ENCODE results near the gene CCDC15.
"Not testable (repeated sequence)": the region's sequence is repeated elsewhere in the genome, so short reads cannot be mapped to it uniquely, and the experiment has no call there.

Gene CCDC15

GRCh38 chr11:124951341-124951740, 2.7 kb upstream of the CCDC15 start:
- TF ChIP-seq CTCF (IDR thresholded peaks at IDR 0.05), result no peak
- Histone ChIP-seq H3K9me3 (no peaks in the 10 kb centered on the region), H3K27ac (no peak overlapping the region), H3K36me3 (no peaks in the 10 kb centered on the region), H3K4me1 (ENCODE audit: control insufficient read depth in 1 of 2, insufficient read depth in 1 of 2, low read depth in 1 of 2, low read length in 1 of 2) (peaks cover 13% of the 10 kb centered on the region in 2 experiments), H3K27me3 (peaks cover 34% of the 10 kb centered on the region), H3K4me3 (ENCODE audit: low read depth in 1 of 2, low read length in 1 of 2) (no peak overlapping the region)

DNA sequence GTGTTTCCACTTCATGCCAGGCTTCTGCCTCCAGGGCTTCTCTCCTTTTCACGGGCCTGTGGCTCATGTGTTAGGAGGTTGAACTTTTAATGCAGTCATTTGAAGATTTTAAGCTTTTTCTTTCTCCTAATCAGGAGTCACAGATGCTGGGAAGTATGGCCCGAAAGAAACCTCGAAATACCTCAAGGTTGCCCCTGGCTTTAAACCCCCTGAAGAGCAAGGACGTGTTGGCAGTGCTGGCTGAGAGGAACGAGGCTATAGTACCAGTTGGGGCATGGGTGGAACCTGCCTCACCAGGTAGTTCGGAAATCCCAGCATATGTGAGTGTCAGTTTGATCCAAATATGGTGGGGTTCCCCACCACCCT, 571 bp downstream of the CCDC15 start:
- H3K9me3 ChIP-seq, result no peaks in the 10 kb centered on the region
- no peaks in the 10 kb centered on the region for H3K36me3 ChIP-seq
- H3K27ac ChIP-seq, result peak overlapping the region; percentile 66
- peaks cover 13% of the 10 kb centered on the region in 2 experiments for H3K4me1 ChIP-seq (ENCODE audit: control insufficient read depth in 1 of 2, insufficient read depth in 1 of 2, low read depth in 1 of 2, low read length in 1 of 2)
- TF ChIP-seq CTCF (IDR thresholded peaks at IDR 0.05), result no peak
- H3K27me3 ChIP-seq, result peaks cover 34% of the 10 kb centered on the region
- peak overlapping the region; percentile 81 to 91 for H3K4me3 ChIP-seq (ENCODE audit: low read depth in 1 of 2, low read length in 1 of 2)

- peaks cover 13% of the 10 kb centered on the region in 2 experiments for H3K4me1 ChIP-seq (ENCODE audit: control insufficient read depth in 1 of 2, insufficient read depth in 1 of 2, low read depth in 1 of 2, low read length in 1 of 2)
- H3K27me3 ChIP-seq, result peaks cover 33% of the 10 kb centered on the region
- H3K36me3 ChIP-seq, result no peaks in the 10 kb centered on the region
- no peak overlapping the region for H3K27ac ChIP-seq
- no peak for TF ChIP-seq CTCF (IDR thresholded peaks at IDR 0.05)
- H3K9me3 ChIP-seq, result no peaks in the 10 kb centered on the region
- H3K4me3 ChIP-seq (ENCODE audit: low read depth in 1 of 2, low read length in 1 of 2), result peak overlapping the region; percentile 81 to 91
These were observed 1.0 kb downstream of the CCDC15 start for GRCh38 chr11:124955035-124955434.

GRCh38 chr11:124961972-124962609, 8.1 kb downstream of the CCDC15 start:
- TF ChIP-seq CTCF (IDR thresholded peaks at IDR 0.05), result peak; percentile 42
- no peaks in the 10 kb centered on the region for H3K36me3 ChIP-seq
- no peaks in the 10 kb centered on the region for H3K27me3 ChIP-seq
- H3K4me1 ChIP-seq (ENCODE audit: control insufficient read depth in 1 of 2, insufficient read depth in 1 of 2, low read depth in 1 of 2, low read length in 1 of 2), result no peaks in the 10 kb centered on the region
- no peak overlapping the region for H3K27ac ChIP-seq
- H3K9me3 ChIP-seq, result no peaks in the 10 kb centered on the region
- H3K4me3 ChIP-seq (ENCODE audit: low read depth in 1 of 2, low read length in 1 of 2), result no peak overlapping the region

- not testable (repeated sequence) for H3K27me3 ChIP-seq; H3K9me3 ChIP-seq; H3K36me3 ChIP-seq; H3K4me1 ChIP-seq (ENCODE audit: control insufficient read depth in 1 of 2, insufficient read depth in 1 of 2, low read depth in 1 of 2, low read length in 1 of 2); H3K27ac ChIP-seq; H3K4me3 ChIP-seq (ENCODE audit: low read depth in 1 of 2, low read length in 1 of 2)
These were observed 14.2 kb downstream of the CCDC15 start for GRCh38 chr11:124968197-124968596.

GRCh38 chr11:124970925-124971324, 16.9 kb downstream of the CCDC15 start:
- Histone ChIP-seq H3K27me3 (no peaks in the 10 kb centered on the region), H3K9me3 (no peaks in the 10 kb centered on the region), H3K27ac (no peak overlapping the region), H3K4me3 (ENCODE audit: low read depth in 1 of 2, low read length in 1 of 2) (no peak overlapping the region), H3K36me3 (no peaks in the 10 kb centered on the region), H3K4me1 (ENCODE audit: control insufficient read depth in 1 of 2, insufficient read depth in 1 of 2, low read depth in 1 of 2, low read length in 1 of 2) (no peaks in the 10 kb centered on the region)
- TF ChIP-seq CTCF (IDR thresholded peaks at IDR 0.05), result no peak
